ENCODE measurements around the gene TNXB. TPM values are rescaled to one million over a fixed set of nuclear protein-coding genes. Genes with fewer than 3 reads are reported as not detected.

Gene TNXB
- total RNA-seq, 1 donor = 11.9 TPM

DNA sequence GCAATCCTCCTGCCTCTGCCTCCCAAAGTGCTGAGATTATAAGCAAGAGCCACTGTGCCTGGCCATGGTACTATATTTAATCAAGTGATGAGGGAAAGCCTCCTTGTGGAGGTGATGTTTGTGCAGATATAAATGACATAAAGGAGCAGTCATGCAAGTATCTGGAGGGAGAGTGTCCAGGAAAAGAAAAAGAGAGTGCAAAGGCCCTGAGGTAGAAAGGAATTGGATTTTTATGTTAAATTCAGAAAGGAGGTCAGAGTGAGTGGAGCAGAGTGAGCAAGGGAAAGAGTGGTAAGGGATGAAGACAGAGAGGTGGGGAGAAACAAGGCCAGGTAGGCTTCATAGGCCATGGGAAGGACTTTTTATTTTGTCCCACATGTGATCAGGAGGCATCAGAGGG lies 28.3 kb upstream of the TNXB start:
- Histone ChIP-seq H2AFZ (ENCODE audit: low read length) (no peak overlapping the region), H3K4me1 (ENCODE audit: insufficient read depth, low read length) (peaks cover 13% of the 10 kb centered on the region), H3K27me3 (ENCODE audit: insufficient read depth, low read length) (peaks cover 4% of the 10 kb centered on the region), H3K9me3 (ENCODE audit: low read depth, low read length) (no peaks in the 10 kb centered on the region), H3K36me3 (ENCODE audit: insufficient read depth, low read length) (no peaks in the 10 kb centered on the region), H3K4me3 (ENCODE audit: insufficient read depth, low read length) (no peak overlapping the region), H3K4me2 (ENCODE audit: insufficient read depth, low read length) (no peak overlapping the region), H3K27ac (ENCODE audit: low read depth, low read length) (no peak overlapping the region), H3K79me2 (ENCODE audit: insufficient read depth, low read length) (no peaks in the 10 kb centered on the region), H4K20me1 (ENCODE audit: insufficient read depth, low read length) (no peaks in the 10 kb centered on the region)
- no peak for DNase-seq (ENCODE audit: insufficient read length, low spot score, missing footprints)
- TF ChIP-seq, protein P1, sequence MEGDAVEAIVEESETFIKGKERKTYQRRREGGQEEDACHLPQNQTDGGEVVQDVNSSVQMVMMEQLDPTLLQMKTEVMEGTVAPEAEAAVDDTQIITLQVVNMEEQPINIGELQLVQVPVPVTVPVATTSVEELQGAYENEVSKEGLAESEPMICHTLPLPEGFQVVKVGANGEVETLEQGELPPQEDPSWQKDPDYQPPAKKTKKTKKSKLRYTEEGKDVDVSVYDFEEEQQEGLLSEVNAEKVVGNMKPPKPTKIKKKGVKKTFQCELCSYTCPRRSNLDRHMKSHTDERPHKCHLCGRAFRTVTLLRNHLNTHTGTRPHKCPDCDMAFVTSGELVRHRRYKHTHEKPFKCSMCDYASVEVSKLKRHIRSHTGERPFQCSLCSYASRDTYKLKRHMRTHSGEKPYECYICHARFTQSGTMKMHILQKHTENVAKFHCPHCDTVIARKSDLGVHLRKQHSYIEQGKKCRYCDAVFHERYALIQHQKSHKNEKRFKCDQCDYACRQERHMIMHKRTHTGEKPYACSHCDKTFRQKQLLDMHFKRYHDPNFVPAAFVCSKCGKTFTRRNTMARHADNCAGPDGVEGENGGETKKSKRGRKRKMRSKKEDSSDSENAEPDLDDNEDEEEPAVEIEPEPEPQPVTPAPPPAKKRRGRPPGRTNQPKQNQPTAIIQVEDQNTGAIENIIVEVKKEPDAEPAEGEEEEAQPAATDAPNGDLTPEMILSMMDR (IDR thresholded peaks at IDR 0.05; ENCODE audit: extremely low read depth, low read depth, low read length) = no peak

DNA sequence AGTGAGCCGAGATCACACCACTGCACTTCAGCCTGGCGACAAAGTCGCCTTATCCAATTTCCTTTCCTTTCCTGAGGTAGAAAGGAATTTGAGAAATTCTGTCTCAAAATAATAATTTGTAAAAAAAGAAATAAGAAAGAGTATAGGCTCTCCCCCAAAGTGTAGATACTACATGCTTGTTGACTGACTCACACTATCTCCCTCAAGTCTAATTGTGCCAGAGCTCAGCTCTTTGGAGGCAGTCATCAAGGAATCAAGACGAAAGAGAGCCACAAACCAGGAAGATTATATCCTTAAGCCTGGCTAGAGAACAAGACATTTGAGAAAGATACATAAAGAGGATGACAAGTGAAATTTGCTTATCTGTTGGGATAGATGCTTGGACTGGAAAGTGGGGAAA lies 24.6 kb upstream of the TNXB start:
- TF ChIP-seq, protein P1 (IDR thresholded peaks at IDR 0.05; ENCODE audit: extremely low read depth, low read depth, low read length) = no peak
- no peak overlapping the region for H3K27ac ChIP-seq (ENCODE audit: low read depth, low read length)
- H3K9me3 ChIP-seq (ENCODE audit: low read depth, low read length) = no peaks in the 10 kb centered on the region
- H2AFZ ChIP-seq (ENCODE audit: low read length) = peak overlapping the region; percentile 16
- H3K4me2 ChIP-seq (ENCODE audit: insufficient read depth, low read length) = no peak overlapping the region
- no peaks in the 10 kb centered on the region for H3K27me3 ChIP-seq (ENCODE audit: insufficient read depth, low read length)
- H3K79me2 ChIP-seq (ENCODE audit: insufficient read depth, low read length) = peaks cover 9% of the 10 kb centered on the region
- H3K4me1 ChIP-seq (ENCODE audit: insufficient read depth, low read length) = peaks cover 22% of the 10 kb centered on the region
- no peaks in the 10 kb centered on the region for H4K20me1 ChIP-seq (ENCODE audit: insufficient read depth, low read length)
- DNase-seq (ENCODE audit: insufficient read length, low spot score, missing footprints) = peak; percentile 87
- no peaks in the 10 kb centered on the region for H3K36me3 ChIP-seq (ENCODE audit: insufficient read depth, low read length)
- no peak overlapping the region for H3K4me3 ChIP-seq (ENCODE audit: insufficient read depth, low read length)

DNA sequence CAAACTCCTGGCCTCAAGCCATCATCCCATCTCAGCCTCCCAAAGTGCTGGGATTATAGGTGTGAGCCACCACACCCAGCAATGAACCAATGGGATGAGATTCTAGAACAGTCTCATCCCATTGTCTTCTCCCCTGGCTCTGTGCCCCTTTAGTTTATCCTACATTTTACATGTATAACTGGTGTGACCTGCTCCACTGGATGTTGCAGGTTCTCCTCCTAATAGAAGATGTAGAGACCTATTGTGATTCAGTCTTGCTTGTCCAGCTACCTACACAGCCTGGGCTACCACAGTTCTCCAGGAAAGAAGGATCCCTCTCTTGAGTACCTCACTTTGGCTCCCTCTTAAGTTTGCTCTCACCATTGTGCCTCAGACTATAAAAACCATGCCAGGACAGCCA lies 23.0 kb upstream of the TNXB start:
- no peak overlapping the region for H2AFZ ChIP-seq (ENCODE audit: low read length)
- DNase-seq (ENCODE audit: insufficient read length, low spot score, missing footprints) = no peak
- no peak overlapping the region for H3K27ac ChIP-seq (ENCODE audit: low read depth, low read length)
- no peaks in the 10 kb centered on the region for H3K27me3 ChIP-seq (ENCODE audit: insufficient read depth, low read length)
- H3K4me3 ChIP-seq (ENCODE audit: insufficient read depth, low read length) = no peak overlapping the region
- H3K36me3 ChIP-seq (ENCODE audit: insufficient read depth, low read length) = no peaks in the 10 kb centered on the region
- H3K4me1 ChIP-seq (ENCODE audit: insufficient read depth, low read length) = peaks cover 32% of the 10 kb centered on the region
- H4K20me1 ChIP-seq (ENCODE audit: insufficient read depth, low read length) = no peaks in the 10 kb centered on the region
- H3K4me2 ChIP-seq (ENCODE audit: insufficient read depth, low read length) = no peak overlapping the region
- H3K79me2 ChIP-seq (ENCODE audit: insufficient read depth, low read length) = peaks cover 20% of the 10 kb centered on the region
- TF ChIP-seq, protein P1 (IDR thresholded peaks at IDR 0.05; ENCODE audit: extremely low read depth, low read depth, low read length) = no peak
- H3K9me3 ChIP-seq (ENCODE audit: low read depth, low read length) = no peaks in the 10 kb centered on the region

DNA sequence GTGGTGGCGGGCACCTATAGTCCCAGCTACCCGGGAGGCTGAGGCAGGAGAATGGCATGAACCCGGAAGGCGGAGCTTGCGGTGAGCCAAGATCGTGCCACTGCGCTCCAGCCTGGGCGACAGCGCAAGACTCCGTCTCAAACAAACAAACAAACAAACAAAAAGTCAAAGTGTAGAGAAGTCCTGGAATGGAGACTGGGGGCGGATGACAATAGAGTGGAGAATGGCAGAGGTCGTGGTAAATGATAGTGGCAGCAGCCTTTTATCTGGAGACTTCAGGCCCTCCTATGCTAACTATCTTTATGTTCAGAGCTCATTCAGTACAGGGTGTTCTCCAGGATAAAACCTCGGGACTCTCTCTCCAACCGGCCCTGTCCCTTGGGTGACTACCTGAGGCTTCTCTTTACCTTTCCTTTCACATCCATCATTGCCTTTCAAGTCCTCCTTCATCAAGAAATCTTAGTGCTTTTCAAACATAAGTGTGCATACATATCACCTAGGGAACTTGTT lies 22.4 kb upstream of the TNXB start:
- H3K27ac ChIP-seq (ENCODE audit: low read depth, low read length) = no peak overlapping the region
- no peak overlapping the region for H2AFZ ChIP-seq (ENCODE audit: low read length)
- TF ChIP-seq, protein P1 (IDR thresholded peaks at IDR 0.05; ENCODE audit: extremely low read depth, low read depth, low read length) = no peak
- H3K4me3 ChIP-seq (ENCODE audit: insufficient read depth, low read length) = no peak overlapping the region
- no peaks in the 10 kb centered on the region for H3K9me3 ChIP-seq (ENCODE audit: low read depth, low read length)
- no peak overlapping the region for H3K4me2 ChIP-seq (ENCODE audit: insufficient read depth, low read length)
- H3K36me3 ChIP-seq (ENCODE audit: insufficient read depth, low read length) = no peaks in the 10 kb centered on the region
- no peaks in the 10 kb centered on the region for H4K20me1 ChIP-seq (ENCODE audit: insufficient read depth, low read length)
- peaks cover 26% of the 10 kb centered on the region for H3K79me2 ChIP-seq (ENCODE audit: insufficient read depth, low read length)
- no peaks in the 10 kb centered on the region for H3K27me3 ChIP-seq (ENCODE audit: insufficient read depth, low read length)
- peaks cover 36% of the 10 kb centered on the region for H3K4me1 ChIP-seq (ENCODE audit: insufficient read depth, low read length)
- no peak for DNase-seq (ENCODE audit: insufficient read length, low spot score, missing footprints)
